HG03139 (cell line): ENCODE data around the gene CYB561A3.

ENCODE experiments used
- ATAC-seq: cut with Tn5 transposase; IDR thresholded peaks from one replicate; pipeline ENCODE4 v1.9.1; 2021; ENCODE audit not compliant: unreplicated experiment

CYB561A3 gene

DNA sequence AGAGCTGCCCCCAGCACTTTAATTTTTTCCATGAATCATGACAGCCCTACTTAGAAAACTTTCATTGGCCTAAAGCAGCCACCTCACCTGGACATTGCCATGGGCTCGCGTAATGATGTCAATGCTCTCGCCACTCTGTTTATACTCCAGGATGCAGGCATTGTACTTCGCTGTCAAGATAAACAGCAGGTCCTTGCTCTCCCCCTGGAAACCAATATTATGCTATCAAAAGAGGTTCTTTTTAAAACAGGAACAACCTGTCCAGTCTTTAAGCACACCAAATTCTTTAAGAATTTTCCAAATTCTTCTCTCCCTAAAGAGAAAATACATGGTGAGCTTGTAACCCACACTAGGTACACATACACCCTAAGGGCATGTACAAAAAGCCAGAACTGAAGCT, 31.8 kb downstream of the CYB561A3 start:
- ATAC-seq, result no peak

DNA sequence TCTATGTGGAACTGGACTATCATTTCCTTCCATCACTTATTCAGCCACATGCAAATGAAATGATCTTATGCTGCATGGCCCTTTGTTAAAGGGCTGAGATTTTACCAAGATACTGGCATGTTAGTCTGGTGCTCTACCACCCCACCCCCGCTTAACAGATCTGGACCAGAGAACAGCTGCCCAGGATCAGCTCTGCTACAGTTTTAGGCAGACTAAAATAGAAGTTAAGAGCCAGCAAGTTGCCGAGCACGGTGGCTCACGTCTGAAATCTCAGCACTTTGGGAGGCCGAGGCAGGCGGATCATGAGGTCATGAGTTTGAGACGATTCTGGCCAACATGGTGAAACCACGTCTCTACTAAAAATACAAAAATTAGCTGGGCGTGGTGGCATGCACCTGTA, 33.3 kb downstream of the CYB561A3 start:
- no peak for ATAC-seq

DNA sequence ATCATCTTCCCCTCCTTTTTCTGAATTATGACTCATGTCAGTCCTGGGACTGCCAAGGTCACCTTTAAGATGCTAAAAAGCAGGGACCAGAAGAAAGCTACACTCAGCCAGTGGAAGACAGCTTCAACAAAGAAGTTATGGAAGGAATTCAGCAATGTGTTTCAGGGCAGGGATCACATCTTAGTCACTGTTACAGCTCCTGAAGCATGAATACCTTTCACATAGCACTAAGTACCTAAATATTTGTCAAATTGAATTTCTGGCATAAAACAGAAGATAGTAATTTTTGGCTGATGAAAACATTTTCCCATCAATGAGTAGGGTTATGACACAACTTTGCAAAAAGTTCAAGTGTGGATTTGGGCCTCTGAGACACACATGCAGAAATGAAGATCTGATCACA, 34.0 kb downstream of the CYB561A3 start:
- ATAC-seq, result no peak

DNA sequence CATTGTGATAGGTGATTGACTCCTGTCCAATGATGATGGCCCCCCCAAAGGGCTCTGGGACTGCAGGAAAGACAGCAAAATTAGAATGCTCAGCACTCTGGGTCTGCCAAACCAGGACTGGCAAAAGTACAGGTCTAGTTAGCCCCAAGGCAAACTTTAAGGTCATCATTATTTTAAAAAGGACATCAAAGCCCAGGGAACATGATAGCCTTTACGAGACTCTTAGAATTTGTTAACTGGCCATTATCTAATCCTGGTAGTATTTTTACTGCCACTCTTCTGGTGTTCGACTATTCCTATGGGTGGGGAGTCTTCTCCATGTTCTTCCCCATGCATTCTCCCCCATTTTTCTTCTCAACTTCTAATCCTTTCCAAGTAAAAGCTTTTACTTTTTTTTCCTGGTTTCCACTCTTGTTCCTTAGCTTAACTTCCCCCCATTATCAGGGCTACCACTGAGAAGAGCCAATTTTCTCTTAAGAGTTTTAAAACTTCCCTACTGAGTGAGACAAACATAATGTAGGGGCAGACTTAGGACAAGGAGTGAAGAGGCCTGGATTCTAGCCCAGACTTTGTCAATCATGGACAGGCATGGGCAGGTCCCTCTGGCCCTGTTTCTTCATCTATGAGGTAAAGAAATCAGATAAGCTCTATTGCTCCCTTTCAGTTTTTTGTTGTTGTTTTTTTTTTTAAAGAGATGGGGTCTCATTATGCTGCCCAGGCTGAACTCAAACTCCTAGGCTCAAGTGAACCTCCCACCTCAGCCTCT, 35.9 kb downstream of the CYB561A3 start:
- ATAC-seq, result no peak

DNA sequence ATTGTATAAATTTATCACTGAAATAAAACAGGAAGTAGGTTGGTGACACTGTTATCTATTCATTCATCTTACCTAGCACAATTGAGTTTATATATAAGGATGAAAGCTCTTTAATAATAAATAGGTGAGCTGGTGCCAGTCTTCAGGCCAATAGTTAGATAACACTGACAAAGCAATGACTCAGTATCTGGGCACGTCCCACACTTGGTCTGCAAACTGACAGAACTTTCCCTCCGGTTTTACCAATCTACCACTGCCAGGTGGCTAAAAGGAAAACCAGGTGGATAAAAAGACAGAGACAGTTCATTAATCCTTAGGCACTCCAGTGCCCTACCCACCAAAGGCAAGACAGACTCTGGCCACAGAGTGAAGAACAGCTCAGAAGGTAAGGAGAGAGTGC, 46.4 kb downstream of the CYB561A3 start:
- ATAC-seq, result no peak

DNA sequence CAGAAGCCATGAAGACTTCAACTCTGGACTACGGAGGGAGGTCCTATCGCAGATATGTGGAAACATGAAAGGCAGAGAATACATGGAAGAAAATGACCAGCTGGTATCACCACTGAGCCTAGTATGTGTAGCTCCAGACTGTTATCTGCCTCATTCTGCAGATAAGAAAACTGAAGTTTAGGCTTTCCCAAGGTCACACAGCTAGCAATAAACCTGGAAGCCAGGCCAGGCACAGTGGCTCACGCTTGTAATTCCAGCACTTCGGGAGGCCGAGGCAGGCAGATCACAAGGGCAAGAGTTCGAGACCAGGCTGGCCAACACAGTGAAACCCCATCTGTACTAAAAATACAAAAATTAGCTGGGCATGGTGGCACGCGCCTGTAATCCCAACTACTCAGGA, 50.9 kb downstream of the CYB561A3 start:
- no peak for ATAC-seq

DNA sequence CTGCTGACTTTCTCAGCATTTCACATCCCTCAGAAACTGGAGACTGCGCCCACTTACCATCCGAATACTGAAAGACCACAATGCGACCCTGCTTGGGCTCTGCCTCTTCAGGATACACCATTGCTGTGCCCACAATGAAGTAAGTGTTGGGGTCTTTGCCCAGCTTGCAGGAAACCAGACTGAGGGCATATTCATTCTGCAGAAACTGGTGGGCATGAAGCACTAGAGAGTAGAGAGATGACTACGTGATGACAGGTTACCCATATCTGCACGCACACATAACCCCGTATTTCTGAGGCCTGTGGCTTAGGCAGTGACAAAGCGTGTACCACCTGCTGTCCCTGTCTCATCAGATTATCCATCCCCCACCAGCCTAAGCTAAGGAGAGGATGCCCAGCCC, 51.9 kb downstream of the CYB561A3 start:
- ATAC-seq, result no peak

DNA sequence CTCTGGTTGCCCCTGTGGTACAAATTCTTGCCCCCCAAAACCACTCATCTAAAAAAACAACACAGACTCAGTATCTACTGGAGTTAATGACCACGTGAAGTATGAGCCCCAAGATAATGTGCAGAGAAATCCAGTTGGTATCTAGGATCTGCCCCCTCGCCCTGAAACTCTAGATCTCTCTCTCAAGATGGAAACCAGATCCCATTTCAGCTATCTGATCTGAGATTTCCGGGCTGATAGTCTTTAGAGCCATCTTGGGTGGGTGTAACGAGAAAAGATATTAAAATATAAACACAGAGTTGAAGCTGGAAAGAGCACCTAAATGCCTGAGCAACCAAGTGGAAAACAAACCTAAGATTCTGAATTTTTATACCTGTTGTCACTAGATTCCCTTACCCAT, 52.5 kb downstream of the CYB561A3 start:
- no peak for ATAC-seq

DNA sequence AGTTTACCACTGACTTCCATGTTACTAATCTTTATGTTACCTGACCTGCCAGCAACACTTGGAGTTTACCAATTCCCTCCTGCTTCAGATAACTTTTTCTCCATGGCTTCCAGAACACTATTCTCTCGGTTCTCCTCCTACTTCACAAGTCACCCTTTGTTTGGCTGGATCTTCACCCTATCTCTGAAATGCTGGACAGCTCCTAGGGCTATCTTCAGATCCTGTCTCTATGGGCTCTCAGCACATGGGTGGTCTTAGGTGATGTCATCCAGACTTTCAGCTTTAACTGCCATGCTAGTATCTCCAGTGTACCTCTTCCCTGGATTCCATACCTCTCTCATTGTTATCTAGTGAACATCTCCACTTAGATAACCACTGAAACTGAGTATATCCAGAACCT, 54.3 kb downstream of the CYB561A3 start:
- no peak for ATAC-seq

DNA sequence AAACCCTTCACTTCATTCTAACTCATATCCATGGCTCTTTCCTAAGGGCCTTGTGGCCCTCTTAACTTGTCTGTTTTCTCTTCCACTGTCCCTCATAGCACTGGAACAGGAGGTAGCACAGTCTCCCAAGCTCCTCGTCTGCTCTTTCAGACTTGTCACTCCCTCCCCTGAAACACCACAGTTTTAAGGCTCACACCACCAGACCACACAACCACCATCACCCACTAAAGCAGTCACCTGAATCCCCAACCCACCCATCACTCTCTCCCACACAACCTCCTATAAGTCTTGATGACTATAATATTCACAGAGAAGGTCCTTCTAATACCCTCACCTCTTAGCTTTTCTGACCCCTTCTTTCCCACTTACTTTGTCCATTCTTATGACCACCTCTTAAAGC, 55.5 kb downstream of the CYB561A3 start:
- no peak for ATAC-seq

DNA sequence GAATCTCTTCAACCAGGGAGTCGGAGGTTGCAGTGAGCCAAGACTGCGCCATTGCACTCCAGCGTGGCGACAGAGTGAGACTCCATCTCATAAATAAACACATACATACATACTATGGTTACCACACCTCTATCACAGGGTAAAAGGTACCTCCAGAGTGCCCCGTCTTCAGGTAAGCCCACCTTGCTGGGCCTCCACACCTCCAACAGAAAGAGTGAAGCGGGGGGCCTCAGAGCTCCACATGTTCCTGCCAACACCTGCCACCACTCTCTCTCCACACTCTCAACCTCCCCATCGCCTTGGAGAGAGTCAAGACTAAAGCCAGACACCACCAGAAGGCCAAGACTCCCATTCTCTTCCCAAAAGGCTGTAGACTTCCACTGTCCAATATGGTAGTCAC, 56.3 kb downstream of the CYB561A3 start:
- no peak for ATAC-seq

DNA sequence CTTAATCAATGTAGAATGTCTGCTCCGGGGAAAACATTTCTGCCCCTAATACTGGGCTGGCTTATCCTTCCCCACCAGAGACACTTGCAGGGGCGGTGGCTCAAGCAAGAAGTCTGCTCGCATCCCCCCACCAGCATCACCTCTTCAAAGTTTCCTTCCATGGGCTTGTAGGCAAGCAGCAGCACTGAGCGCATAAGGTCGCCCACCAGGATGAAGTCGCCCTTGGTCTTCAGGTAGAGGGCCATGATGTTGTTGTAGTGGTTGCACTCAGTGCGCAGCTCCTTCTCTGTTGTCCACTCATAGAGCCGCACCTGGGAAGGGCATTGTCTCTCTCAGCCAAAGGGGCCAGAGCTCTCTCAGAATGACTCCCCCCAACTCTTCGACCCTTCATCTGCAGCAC, 58.0 kb downstream of the CYB561A3 start:
- no peak for ATAC-seq

DNA sequence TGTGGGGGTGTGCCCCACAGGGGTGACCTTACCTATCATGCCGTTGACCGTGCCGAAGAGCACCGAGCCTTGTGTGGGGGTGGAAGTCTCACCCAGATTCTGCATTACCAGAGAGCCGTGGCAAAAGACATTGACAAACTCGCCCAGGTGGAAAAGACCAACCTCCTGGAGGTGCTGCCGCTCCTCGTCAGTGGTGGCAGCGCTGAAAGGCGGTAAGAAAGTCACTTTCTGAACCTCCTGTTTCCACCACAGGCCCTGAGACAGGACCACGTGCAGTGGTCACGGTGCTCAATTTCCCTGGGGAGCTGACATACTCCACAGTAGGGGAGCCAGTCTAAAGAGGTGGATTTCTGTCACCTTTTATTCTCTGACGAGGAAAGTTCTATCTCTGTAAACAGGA, 59.1 kb downstream of the CYB561A3 start:
- ATAC-seq, result no peak
